AG10803 (cell line): ENCODE results near the gene RUNX3.

ENCODE experiments used
- DNase-seq: peaks from one replicate; pipeline ENCODE4 v3.0.0; 2010; ENCODE audit warnings: low read depth
- H3K4me3 ChIP-seq: 2 replicates; pipeline ENCODE4 v1.5.1; 2011; ENCODE audit warnings: mild to moderate bottlenecking, low read length, control low read depth
- CTCF ChIP-seq: conservative IDR thresholded peaks from 2 replicates; pipeline ENCODE4 v1.5.1; 2011; ENCODE audit warnings: mild to moderate bottlenecking, low read length, control low read depth, inconsistent platforms

RUNX3 gene

GRCh38 chr1:24970926-24971875 lies 41.1 kb upstream of the RUNX3 start:
- DNase-seq: no peak
- no peak for TF ChIP-seq CTCF
- no peak overlapping the region for H3K4me3 ChIP-seq

GRCh38 chr1:24970399-24970753 lies 40.3 kb upstream of the RUNX3 start:
- peak; percentile 14 for DNase-seq
- 0 out of 2 replicates have a peak, but pooled peaks have one; percentile 5 for TF ChIP-seq CTCF
- no peak overlapping the region for H3K4me3 ChIP-seq

GRCh38 chr1:24969596-24970398 lies 39.7 kb upstream of the RUNX3 start:
- no peak for TF ChIP-seq CTCF
- DNase-seq: no peak
- H3K4me3 ChIP-seq: no peak overlapping the region

GRCh38 chr1:24968941-24969585 lies 39.0 kb upstream of the RUNX3 start:
- DNase-seq: no peak
- H3K4me3 ChIP-seq: no peak overlapping the region
- TF ChIP-seq CTCF: no peak

GRCh38 chr1:24967962-24968361 lies 37.9 kb upstream of the RUNX3 start:
- TF ChIP-seq CTCF: no peak

GRCh38 chr1:24967555-24967954 lies 37.5 kb upstream of the RUNX3 start:
- no peak for TF ChIP-seq CTCF
- DNase-seq: no peak
- H3K4me3 ChIP-seq: no peak overlapping the region

More at GRCh38 chr1:24967962-24968361, 37.9 kb upstream of the RUNX3 start:
- no peak for DNase-seq
- no peak overlapping the region for H3K4me3 ChIP-seq
